Activated CD4-positive, alpha-beta memory T cell treated with anti-CD3 and anti-CD28 coated beads for 36 hours (primary cell): ENCODE measurements around the gene DONSON. TPM values are rescaled to one million over a fixed set of nuclear protein-coding genes. Genes with fewer than 3 reads are reported as not detected.
"Not testable (repeated sequence)": the region's sequence is repeated elsewhere in the genome, so short reads cannot be mapped to it uniquely, and the experiment has no call there.

ENCODE experiments used
- CTCF ChIA-PET: fragments of 350-600 bp; sonication (Branson Sonifier 250); formaldehyde crosslinking; loops from one replicate; lab custom pipeline; 2021; ENCODE audit warnings: antibody characterized with exemption, inconsistent platforms; lab: Charles Lee
- POLR2A ChIA-PET: fragments of 350-600 bp; sonication (Branson Sonifier 250); formaldehyde crosslinking; loops from one replicate; lab custom pipeline; 2021; ENCODE audit warnings: antibody characterized with exemption; lab: Charles Lee
- DNase-seq: peaks from one replicate; pipeline ENCODE4 v3.0.0-alpha.2; 2020
- H3K27ac Mint-ChIP-seq: one replicate; pipeline ENCODE4 v1.8.0; 2021; ENCODE audit warnings: mixed read lengths
- H3K27me3 Mint-ChIP-seq: one replicate; pipeline ENCODE4 v1.8.0; 2021; ENCODE audit warnings: mixed read lengths
- H3K36me3 Mint-ChIP-seq: one replicate; pipeline ENCODE4 v1.8.0; 2021; ENCODE audit warnings: mixed read lengths
- H3K4me1 Mint-ChIP-seq: one replicate; pipeline ENCODE4 v1.8.0; 2021; ENCODE audit warnings: low read depth, mixed read lengths
- H3K4me3 Mint-ChIP-seq: one replicate; pipeline ENCODE4 v1.8.0; 2021; ENCODE audit warnings: mild to moderate bottlenecking, mixed read lengths
- H3K9me3 Mint-ChIP-seq: one replicate; pipeline ENCODE4 v1.8.0; 2021; ENCODE audit warnings: mixed read lengths
- intact Hi-C: fragments of 100-400 bp; cut with micrococcal nuclease; formaldehyde crosslinking; loops from one replicate; pipeline ENCODE4 v1.15.1; 2023
- total RNA-seq, 2 experiments: library from RNA; stranded (reverse); gene quantifications; one replicate each; pipeline ENCODE4 v1.2.3, GENCODE V29; 2021

DONSON gene, protein sequence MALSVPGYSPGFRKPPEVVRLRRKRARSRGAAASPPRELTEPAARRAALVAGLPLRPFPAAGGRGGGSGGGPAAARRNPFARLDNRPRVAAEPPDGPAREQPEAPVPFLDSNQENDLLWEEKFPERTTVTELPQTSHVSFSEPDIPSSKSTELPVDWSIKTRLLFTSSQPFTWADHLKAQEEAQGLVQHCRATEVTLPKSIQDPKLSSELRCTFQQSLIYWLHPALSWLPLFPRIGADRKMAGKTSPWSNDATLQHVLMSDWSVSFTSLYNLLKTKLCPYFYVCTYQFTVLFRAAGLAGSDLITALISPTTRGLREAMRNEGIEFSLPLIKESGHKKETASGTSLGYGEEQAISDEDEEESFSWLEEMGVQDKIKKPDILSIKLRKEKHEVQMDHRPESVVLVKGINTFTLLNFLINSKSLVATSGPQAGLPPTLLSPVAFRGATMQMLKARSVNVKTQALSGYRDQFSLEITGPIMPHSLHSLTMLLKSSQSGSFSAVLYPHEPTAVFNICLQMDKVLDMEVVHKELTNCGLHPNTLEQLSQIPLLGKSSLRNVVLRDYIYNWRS
- total RNA-seq, result 10 to 100 TPM; 38.2 to 39.0 TPM

DNA sequence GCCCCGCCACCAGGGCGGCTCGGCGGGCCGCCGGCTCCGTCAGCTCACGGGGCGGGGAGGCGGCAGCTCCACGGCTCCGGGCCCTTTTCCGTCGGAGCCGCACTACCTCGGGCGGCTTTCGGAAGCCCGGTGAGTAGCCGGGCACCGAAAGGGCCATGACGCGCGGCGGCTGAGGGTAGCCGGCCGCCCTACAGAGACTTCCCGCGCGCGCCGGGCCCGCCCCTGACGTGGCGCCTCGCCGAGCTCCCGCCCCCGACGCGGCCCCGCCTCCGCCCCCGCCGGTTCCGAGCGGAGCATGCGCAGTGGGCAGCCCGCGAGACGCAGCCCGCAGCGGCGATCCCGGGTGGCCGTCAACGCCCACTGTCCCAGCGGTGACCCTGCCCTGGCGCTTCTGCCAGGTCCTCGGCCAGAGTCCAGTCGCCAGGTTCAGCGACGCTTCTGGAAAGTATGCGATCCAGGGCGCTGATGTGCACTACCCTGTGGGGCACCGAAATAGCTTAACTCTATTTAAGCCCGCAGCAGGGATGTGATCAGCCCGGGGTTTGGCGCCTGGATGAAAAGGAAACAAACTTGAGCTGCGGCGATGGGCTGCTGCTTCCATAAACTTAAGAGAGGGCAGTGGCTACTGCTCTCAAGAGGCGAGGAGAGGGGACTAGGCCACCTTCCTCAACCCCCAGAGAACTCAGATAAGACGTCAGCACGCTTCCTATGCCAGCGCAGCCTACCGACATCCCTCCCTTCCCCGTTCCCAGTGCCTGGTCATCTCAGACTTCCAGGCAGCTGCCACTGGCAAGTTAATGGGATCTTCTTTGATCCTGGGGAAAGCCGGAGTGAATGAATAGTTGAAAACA, at the start of gene DONSON:
DONSON (minus strand) TSS at position 200 of the 851 bp plus-strand sequence; CDS start at position 157, 43 bp downstream.
- no peaks in the 10 kb centered on the region for H3K9me3 Mint-ChIP-seq
- H3K27me3 Mint-ChIP-seq, result no peaks in the 10 kb centered on the region
- DNase-seq, result peak; percentile 90
- peak within 1 kb of the TSS; percentile 72 for H3K27ac Mint-ChIP-seq
- peaks cover 21% of the 10 kb centered on the region for H3K4me1 Mint-ChIP-seq
- peaks cover 16% of the 10 kb centered on the region for H3K36me3 Mint-ChIP-seq
- CTCF ChIA-PET, result interaction anchor here (0.6 to 4.4 kb wide), 10 partner anchors 9 to 308 kb away, joined by 3 to 51 read pairs (median 3); partner anchors contain the start of gene TMEM50B
- peak within 1 kb of the TSS; percentile 92 for H3K4me3 Mint-ChIP-seq
- POLR2A ChIA-PET, result interaction anchor here (0.6 to 2.6 kb wide), 12 partner anchors 8 to 977 kb away, joined by 3 to 16 read pairs (median 4); partner anchors contain the start of genes CFAP298, GART, SON and TMEM50B
- intact Hi-C loops, result loop anchor here (1.0 to 5.0 kb wide), 4 partner anchors 46 to 111 kb away; partner anchors contain the start of genes CRYZL1, DNAJC28, GART and TMEM50B

DNA sequence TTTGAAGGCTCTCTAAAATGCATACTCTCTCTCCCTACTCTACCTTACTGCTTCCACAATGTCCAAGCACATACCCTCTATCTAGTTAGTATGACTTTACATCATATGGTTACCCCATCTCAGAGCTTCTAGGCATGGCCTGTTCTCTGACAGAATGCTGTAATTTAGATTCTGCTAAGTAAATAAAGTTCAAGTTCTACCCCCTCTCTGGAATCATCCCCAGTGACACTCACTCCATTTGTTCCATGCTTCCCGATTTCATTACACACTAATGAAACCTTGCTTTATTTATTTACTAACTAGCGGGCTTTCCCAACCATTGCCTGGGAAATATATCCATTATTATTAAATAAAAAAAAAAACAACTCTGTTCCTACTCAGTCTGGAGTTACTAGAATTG, 45.8 kb upstream of the DONSON start:
- H3K4me1 Mint-ChIP-seq, result peaks cover 6% of the 10 kb centered on the region
- DNase-seq, result no peak
- ChIA-PET POLR2A (interaction anchor here (0.6 to 0.7 kb wide), 2 partner anchors 90 to 984 kb away, joined by 3 read pairs; no protein-coding TSS in a partner anchor), CTCF (no interaction called here)
- H3K9me3 Mint-ChIP-seq, result no peaks in the 10 kb centered on the region
- H3K27me3 Mint-ChIP-seq, result no peaks in the 10 kb centered on the region
- no peak overlapping the region for H3K27ac Mint-ChIP-seq
- peaks cover 10% of the 10 kb centered on the region for H3K36me3 Mint-ChIP-seq
- no peak overlapping the region for H3K4me3 Mint-ChIP-seq
- intact Hi-C loops, result no loop called here

DNA sequence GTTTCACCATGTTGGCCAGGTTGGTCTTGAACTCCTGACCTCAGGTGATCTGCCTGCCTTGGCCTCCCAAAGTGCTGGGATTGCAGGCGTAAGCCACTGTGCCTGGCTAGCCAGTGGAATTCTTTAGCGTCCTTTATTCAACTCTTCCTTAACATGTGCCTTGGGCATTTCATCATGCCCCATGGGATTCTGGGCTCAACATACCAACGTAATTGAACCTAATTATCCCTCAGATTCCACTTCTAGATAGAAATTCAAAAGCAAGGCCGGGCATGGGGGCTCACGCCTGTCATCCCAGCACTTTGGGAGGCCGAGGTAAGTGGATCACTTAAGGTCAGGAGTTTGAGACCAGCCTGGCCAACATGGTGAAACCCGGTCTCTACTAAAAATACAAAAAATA, 37.7 kb upstream of the DONSON start:
- H3K27me3 Mint-ChIP-seq, intact Hi-C loops, POLR2A ChIA-PET, H3K4me3 Mint-ChIP-seq, H3K27ac Mint-ChIP-seq, H3K36me3 Mint-ChIP-seq, DNase-seq, H3K4me1 Mint-ChIP-seq, H3K9me3 Mint-ChIP-seq: not testable (repeated sequence)
- CTCF ChIA-PET, result interaction anchor here (3.5 kb wide), 1 partner anchor 20 kb away, joined by 17 read pairs; no protein-coding TSS in a partner anchor

DNA sequence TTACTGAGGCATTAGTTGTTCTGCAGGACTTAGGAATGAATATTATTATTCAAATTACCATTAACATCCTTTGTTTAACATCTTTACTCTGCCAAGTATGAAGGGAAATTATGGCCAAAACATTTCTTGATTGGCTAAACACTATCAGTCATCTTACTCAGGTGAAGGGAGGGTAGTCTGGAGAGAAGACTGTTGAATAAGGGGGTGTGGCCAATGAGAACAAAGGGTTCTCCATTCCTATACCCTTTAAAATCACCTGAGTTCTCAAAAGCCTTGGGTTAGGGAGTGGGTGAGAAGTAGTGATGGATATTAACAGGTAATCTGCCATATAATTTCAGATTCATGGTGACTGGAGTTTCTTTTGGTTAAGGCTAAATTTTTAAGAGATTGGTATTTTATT, 33.8 kb upstream of the DONSON start:
- peaks cover 10% of the 10 kb centered on the region for H3K36me3 Mint-ChIP-seq
- POLR2A ChIA-PET, result no interaction called here
- CTCF ChIA-PET, result no interaction called here
- no peak overlapping the region for H3K4me3 Mint-ChIP-seq
- no peak overlapping the region for H3K27ac Mint-ChIP-seq
- intact Hi-C loops, result no loop called here
- H3K27me3 Mint-ChIP-seq, result no peaks in the 10 kb centered on the region
- H3K9me3 Mint-ChIP-seq, result no peaks in the 10 kb centered on the region
- DNase-seq, result no peak
- H3K4me1 Mint-ChIP-seq, result no peaks in the 10 kb centered on the region

DNA sequence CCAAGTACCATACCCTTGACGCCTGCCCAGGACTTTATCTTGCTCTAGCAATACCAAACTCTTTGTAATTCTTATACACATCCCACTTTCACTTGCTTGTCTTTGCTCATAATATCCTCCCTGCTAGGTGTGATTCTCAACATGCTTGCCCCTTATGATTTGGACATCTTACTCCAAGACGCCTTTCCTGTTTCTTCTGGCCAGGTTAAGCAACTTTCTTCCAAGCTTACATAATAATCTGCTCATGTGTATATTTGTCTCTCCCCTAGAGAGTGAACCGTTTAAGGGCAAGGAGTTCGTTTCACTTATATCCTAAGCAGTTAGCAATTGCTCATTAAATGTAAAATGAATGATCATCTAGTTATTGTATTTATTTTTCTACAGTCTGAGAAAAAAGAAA, 31.2 kb upstream of the DONSON start:
- Mint-ChIP-seq H3K36me3 (peaks cover 9% of the 10 kb centered on the region), H3K27ac (no peak overlapping the region)

DNA sequence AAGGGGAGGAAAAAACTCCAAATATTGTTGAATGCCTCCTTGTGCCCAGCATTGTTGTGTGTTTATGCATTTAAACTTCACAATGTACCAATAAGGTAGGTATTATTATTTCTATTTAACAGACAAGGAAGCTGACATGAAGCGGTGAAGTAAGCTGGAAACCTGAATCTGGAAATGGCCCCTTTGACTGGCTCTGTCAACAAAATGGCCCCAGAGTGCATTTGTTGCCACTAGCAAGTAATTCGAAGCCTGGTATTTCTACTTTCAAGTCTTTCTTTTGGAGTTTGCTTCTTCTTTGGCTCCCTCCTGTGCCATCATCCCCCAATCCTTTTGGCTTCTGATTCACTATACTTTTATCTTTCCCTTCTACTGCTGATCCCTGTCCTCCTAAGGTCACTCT, 29.9 kb upstream of the DONSON start:
- intact Hi-C loops, result no loop called here
- no peaks in the 10 kb centered on the region for H3K9me3 Mint-ChIP-seq

More for the DNA sequence above, 31.2 kb upstream of the DONSON start:
- no peaks in the 10 kb centered on the region for H3K4me1 Mint-ChIP-seq
- ChIA-PET CTCF (interaction anchor here (2.8 kb wide), 1 partner anchor 14 kb away, joined by 9 read pairs; no protein-coding TSS in a partner anchor), POLR2A (no interaction called here)
- intact Hi-C loops, result no loop called here
- H3K4me3 Mint-ChIP-seq, result no peak overlapping the region
- no peaks in the 10 kb centered on the region for H3K9me3 Mint-ChIP-seq
- DNase-seq, result no peak
- no peaks in the 10 kb centered on the region for H3K27me3 Mint-ChIP-seq

DNA sequence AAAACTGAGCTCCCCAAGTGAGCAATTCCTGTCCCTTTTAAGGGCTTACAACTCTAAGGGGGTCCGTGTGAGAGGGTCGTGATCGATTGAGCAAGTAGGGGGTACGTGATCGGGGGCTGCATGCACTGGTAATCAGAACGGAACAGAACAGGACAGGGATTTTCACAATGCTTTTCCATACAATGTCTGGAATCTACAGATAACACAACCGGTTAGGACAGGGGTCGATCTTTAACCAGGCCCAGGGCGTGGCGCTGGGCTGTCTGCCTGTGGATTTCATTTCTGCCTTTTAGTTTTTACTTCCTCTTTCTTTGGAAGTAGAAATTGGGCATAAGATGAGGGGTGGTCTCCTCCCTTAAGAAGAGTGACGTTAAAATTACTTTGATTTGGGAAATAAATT, 29.1 kb upstream of the DONSON start:
- CTCF ChIA-PET, POLR2A ChIA-PET, H3K9me3 Mint-ChIP-seq, H3K4me3 Mint-ChIP-seq, H3K27me3 Mint-ChIP-seq, H3K36me3 Mint-ChIP-seq, intact Hi-C loops, DNase-seq, H3K27ac Mint-ChIP-seq, H3K4me1 Mint-ChIP-seq: not testable (repeated sequence)

More for the DNA sequence above, 29.9 kb upstream of the DONSON start:
- ChIA-PET CTCF (interaction anchor here (2.8 kb wide), 1 partner anchor 13 kb away, joined by 9 read pairs; no protein-coding TSS in a partner anchor), POLR2A (no interaction called here)
- DNase-seq, result no peak
- Mint-ChIP-seq H3K27me3 (no peaks in the 10 kb centered on the region), H3K4me3 (no peak overlapping the region), H3K4me1 (no peaks in the 10 kb centered on the region), H3K36me3 (peaks cover 7% of the 10 kb centered on the region), H3K27ac (no peak overlapping the region)

DNA sequence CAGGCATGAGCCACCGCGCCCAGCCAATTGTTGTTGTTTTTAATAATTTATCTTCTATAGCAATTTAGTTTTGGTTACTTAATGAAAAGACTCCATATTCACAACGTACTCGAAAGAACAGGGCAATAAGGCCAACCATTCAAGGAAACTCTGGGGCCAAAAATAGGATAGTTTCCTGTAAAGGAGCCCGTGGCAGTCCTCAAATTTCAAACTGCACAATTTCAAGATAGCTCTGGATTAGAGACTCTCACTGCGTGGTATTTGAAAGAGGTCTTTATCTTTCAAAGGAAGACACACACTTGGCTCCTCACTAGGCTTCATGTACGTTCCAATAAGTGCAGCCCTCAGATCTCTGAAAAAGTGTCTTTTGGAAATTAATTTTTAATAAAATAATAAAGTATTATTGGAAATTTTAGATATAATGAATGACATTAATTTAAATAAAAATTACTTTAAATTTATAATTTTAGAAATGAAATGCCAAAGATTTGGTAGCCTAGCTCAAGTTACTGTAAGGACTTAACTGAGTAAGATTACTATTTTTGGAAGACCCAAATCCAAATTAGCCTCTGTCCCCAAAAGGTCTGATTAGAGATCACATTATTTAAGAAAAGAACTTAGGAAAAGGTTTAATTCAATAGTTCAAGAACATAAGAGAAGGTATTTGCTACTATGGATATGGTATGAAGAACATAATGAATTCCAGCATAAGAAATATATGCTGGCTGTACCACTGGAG, 22.7 kb upstream of the DONSON start:
- DNase-seq, result no peak
- intact Hi-C loops, result no loop called here
- H3K27me3 Mint-ChIP-seq, result no peaks in the 10 kb centered on the region
- CTCF ChIA-PET, result interaction anchor here (0.7 kb wide), 1 partner anchor 26 kb away, joined by 3 read pairs; no protein-coding TSS in a partner anchor
- H3K27ac Mint-ChIP-seq, result no peak overlapping the region
- no peaks in the 10 kb centered on the region for H3K9me3 Mint-ChIP-seq
- H3K4me3 Mint-ChIP-seq, result no peak overlapping the region
- H3K36me3 Mint-ChIP-seq, result peaks cover 4% of the 10 kb centered on the region
- POLR2A ChIA-PET, result no interaction called here
- no peaks in the 10 kb centered on the region for H3K4me1 Mint-ChIP-seq

DNA sequence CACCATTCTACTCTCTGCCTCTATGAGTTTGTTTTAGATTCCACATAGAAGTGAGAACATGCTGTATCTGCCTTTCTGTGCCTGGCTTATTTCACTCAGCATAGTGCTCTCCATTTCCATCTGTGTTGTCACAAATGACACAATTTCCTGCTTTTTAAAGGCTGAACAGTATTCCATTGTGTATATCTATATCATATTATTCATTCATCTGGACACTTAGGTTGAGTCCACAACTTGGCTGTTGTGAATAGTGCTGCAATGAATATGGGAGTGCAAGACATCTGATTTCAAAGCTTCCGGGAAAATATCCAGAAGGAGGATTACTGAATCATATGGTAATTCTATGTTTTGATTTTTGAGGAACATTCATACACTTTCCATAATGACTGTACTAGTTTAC, 20.1 kb upstream of the DONSON start:
- no peak for DNase-seq
- POLR2A ChIA-PET, result no interaction called here
- CTCF ChIA-PET, result interaction anchor here (0.6 kb wide), 1 partner anchor 185 kb away, joined by 3 read pairs; no protein-coding TSS in a partner anchor
- Mint-ChIP-seq H3K4me3 (no peak overlapping the region), H3K36me3 (peaks cover 4% of the 10 kb centered on the region), H3K9me3 (no peaks in the 10 kb centered on the region), H3K27me3 (no peaks in the 10 kb centered on the region), H3K27ac (no peak overlapping the region), H3K4me1 (no peaks in the 10 kb centered on the region)
- intact Hi-C loops, result loop anchor here (5.0 to 10.0 kb wide), 2 partner anchors 66 to 244 kb away; partner anchors contain the start of genes GART and SON

DNA sequence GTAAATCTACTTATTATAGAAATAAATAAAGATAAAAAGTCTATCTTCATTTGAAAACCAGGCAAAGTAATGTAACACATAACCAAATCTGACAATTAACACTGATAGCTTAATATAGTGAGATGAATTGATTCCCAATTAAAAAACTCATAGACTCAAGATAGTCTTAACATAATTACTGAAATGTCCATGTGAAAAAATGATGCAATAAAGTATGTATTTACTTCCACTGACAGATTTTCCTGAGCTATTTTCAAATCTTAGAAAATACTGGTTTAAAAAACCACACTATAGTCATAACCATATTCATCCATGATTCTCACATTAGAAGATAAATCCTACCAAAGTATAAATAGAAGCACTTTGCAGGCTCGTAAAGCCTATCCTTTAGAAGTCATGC, 9.6 kb upstream of the DONSON start:
- peaks cover 25% of the 10 kb centered on the region for H3K36me3 Mint-ChIP-seq
- CTCF ChIA-PET, result interaction anchor here (0.7 kb wide), 1 partner anchor 9 kb away, joined by 3 read pairs; the partner anchor contains the start of gene DONSON
- POLR2A ChIA-PET, result no interaction called here
- no peak for DNase-seq
- no peak overlapping the region for H3K27ac Mint-ChIP-seq
- H3K9me3 Mint-ChIP-seq, result no peaks in the 10 kb centered on the region
- no peaks in the 10 kb centered on the region for H3K27me3 Mint-ChIP-seq
- H3K4me1 Mint-ChIP-seq, result no peaks in the 10 kb centered on the region
- H3K4me3 Mint-ChIP-seq, result no peak overlapping the region
- intact Hi-C loops, result no loop called here
